HepG2 (cell line): Measurements from ENCODE around the gene C3orf18. TPM values are rescaled to one million over a fixed set of nuclear protein-coding genes. Genes with fewer than 3 reads are reported as not detected.

ENCODE experiments used
- CBFB ChIP-seq: sonication (generic); formaldehyde crosslinking; IDR thresholded peaks from 2 replicates; pipeline ENCODE4 v1.4.0; 2020; ENCODE audit warnings: missing genetic modification reagents
- CBX5 ChIP-seq: sonication (generic); formaldehyde crosslinking; IDR thresholded peaks from 2 replicates; pipeline ENCODE4 v1.4.0; 2020; ENCODE audit warnings: missing genetic modification reagents, borderline replicate concordance
- KLF6 ChIP-seq: IDR thresholded peaks from 2 replicates; pipeline ENCODE4 v1.8.0; 2016; ENCODE audit warnings: missing biosample characterization, missing genetic modification reagents
- MIER2 ChIP-seq: IDR thresholded peaks from 2 replicates; pipeline ENCODE4 v1.6.1; 2016; ENCODE audit warnings: missing biosample characterization, missing genetic modification reagents
- NFYB ChIP-seq: sonication (generic); formaldehyde crosslinking; IDR thresholded peaks from 2 replicates; pipeline ENCODE4 v1.4.0; 2020; ENCODE audit warnings: missing genetic modification reagents
- NR2C2 ChIP-seq: sonication (generic); formaldehyde crosslinking; IDR thresholded peaks from 2 replicates; pipeline ENCODE4 v1.4.0; 2020; ENCODE audit warnings: missing genetic modification reagents, mild to moderate bottlenecking, moderate library complexity, borderline replicate concordance
- NRL ChIP-seq: sonication (generic); formaldehyde crosslinking; IDR thresholded peaks from 2 replicates; pipeline ENCODE4 v1.5.0; 2020; ENCODE audit warnings: missing genetic modification reagents, mild to moderate bottlenecking, moderate library complexity, borderline replicate concordance
- SP4 ChIP-seq: sonication (generic); formaldehyde crosslinking; IDR thresholded peaks from 2 replicates; pipeline ENCODE4 v1.8.1; 2023; ENCODE audit warnings: mild to moderate bottlenecking, missing genetic modification reagents
- ZBTB40 ChIP-seq, 2 experiments: fragments of 450-650 bp in 1 of 2; sonication (generic) in 1 of 2; formaldehyde crosslinking in 1 of 2; IDR thresholded peaks; 2 replicates each; pipeline versions ENCODE4 v1.6.1 to v1.8.0; 2016 to 2022; ENCODE audit warnings: antibody characterized with exemption in 1 of 2, mild to moderate bottlenecking in 1 of 2, missing genetic modification reagents in 1 of 2
- ZNF333 ChIP-seq: sonication (generic); formaldehyde crosslinking; IDR thresholded peaks from 2 replicates; pipeline ENCODE4 v1.4.0; 2020; ENCODE audit warnings: mild to moderate bottlenecking, missing genetic modification reagents, borderline replicate concordance
- ZNF670 ChIP-seq: sonication (generic); formaldehyde crosslinking; IDR thresholded peaks from 2 replicates; pipeline ENCODE4 v1.8.0; 2022; ENCODE audit warnings: mild to moderate bottlenecking, missing genetic modification reagents, borderline replicate concordance
- polyA plus RNA-seq, 8 experiments: library from polyadenylated mRNA; depleted of rRNA in 3 of 8; stranded (reverse) in 7 of 8; unstranded in 1 of 8; fragments of >200 nt; fragmentation: Illumina TruSeq in 4 of 8; extraction: Trizol in 4 of 8; gene quantifications; 2 replicates each; pipeline versions ENCODE4 v1.2.1 to v1.2.3, GENCODE V29; 2011 to 2016; ENCODE audit warnings: low read depth in 4 of 8, missing spikeins in 1 of 8, mixed read lengths in 1 of 8; ENCODE audit not compliant: insufficient read depth in 1 of 8
- total RNA-seq, 5 experiments: library from RNA; depleted of rRNA; stranded (reverse); fragments of >200 nt; fragmentation: Illumina TruSeq; extraction: Trizol; gene quantifications; 2 replicates each; pipeline ENCODE4 v1.2.3, GENCODE V29; 2016; ENCODE audit warnings: low read depth in 1 of 5
- TF ChIP-seq, protein P1 (sequence below): sonication (generic); formaldehyde crosslinking; IDR thresholded peaks from 2 replicates; pipeline ENCODE4 v1.9.0; 2021; ENCODE audit warnings: missing genetic modification reagents, borderline replicate concordance
- TF ChIP-seq, protein P2 (sequence below): sonication (generic); formaldehyde crosslinking; IDR thresholded peaks from 2 replicates; pipeline ENCODE4 v1.4.0; 2020; ENCODE audit warnings: mild to moderate bottlenecking, low read depth, missing genetic modification reagents
- TF ChIP-seq, protein P3 (sequence below): IDR thresholded peaks from 2 replicates; pipeline ENCODE4 v1.6.1; 2016

The C3orf18 gene
- total and polyA plus RNA-seq, 2 of the 13 experiments (the other 11 are each of a cell fraction or from before 2014, with no cell fraction given), result 1.6 to 4.8 TPM

DNA sequence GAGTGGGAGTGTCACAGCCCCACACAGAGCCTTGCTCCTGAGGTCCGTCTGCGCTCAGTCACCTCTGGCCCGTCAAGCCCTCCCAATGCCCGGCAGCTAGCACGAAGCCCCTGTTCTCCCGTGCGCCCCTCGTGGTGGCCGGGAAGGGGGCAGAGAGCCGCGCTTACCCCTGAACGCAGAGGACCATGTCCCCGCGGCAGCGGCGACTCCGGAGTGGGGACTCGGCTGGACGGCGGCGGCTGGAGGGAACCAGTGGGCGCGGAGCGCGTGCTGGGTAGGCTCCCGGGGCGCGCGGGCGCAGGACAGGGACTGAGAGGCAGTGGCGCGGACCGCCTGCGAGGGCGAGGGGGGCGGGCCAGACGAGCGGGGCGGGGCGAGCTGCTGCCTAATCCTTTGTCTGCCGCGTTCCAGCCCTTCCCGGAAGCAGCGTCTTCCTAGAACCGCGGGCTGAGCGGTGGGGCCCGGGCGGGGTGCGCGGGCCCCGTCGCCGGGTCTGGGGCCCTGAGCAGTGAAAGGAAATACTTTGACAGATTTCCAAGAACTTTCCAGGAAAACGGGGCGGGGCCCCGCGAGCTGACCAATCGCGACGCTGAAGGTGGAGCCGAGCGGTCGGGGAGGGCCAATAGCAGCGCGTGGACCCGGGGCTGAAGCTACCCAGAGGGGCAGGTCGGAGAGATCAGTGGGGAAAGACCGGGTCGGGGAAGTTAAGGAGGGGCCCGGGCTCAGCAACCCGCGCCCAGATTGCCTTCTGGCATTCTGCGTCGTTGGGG, 44.1 kb upstream of the C3orf18 start, which contains the start of gene CISH (continued):
- peak; percentile 42; the same call in 1 of the 2 replicates for TF ChIP-seq ZNF670 (CRISPR knock-in tag)
- no peak for TF ChIP-seq CBFB (CRISPR knock-in tag)
- TF ChIP-seq, protein P1, sequence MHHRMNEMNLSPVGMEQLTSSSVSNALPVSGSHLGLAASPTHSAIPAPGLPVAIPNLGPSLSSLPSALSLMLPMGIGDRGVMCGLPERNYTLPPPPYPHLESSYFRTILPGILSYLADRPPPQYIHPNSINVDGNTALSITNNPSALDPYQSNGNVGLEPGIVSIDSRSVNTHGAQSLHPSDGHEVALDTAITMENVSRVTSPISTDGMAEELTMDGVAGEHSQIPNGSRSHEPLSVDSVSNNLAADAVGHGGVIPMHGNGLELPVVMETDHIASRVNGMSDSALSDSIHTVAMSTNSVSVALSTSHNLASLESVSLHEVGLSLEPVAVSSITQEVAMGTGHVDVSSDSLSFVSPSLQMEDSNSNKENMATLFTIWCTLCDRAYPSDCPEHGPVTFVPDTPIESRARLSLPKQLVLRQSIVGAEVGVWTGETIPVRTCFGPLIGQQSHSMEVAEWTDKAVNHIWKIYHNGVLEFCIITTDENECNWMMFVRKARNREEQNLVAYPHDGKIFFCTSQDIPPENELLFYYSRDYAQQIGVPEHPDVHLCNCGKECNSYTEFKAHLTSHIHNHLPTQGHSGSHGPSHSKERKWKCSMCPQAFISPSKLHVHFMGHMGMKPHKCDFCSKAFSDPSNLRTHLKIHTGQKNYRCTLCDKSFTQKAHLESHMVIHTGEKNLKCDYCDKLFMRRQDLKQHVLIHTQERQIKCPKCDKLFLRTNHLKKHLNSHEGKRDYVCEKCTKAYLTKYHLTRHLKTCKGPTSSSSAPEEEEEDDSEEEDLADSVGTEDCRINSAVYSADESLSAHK (CRISPR knock-in tag), result no peak; the same call in 1 of the 2 replicates
- TF ChIP-seq MIER2 (CRISPR knock-in tag), result no peak
- TF ChIP-seq NR2C2 (CRISPR knock-in tag), result 0 out of 2 replicates have a peak, but pooled peaks have one; percentile 48
- TF ChIP-seq, protein P2, sequence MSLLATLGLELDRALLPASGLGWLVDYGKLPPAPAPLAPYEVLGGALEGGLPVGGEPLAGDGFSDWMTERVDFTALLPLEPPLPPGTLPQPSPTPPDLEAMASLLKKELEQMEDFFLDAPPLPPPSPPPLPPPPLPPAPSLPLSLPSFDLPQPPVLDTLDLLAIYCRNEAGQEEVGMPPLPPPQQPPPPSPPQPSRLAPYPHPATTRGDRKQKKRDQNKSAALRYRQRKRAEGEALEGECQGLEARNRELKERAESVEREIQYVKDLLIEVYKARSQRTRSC (CRISPR knock-in tag), result peak; percentile 93
- peak; percentile 90 for TF ChIP-seq KLF6 (CRISPR knock-in tag)
- no peak; the same call in none of the 2 replicates for TF ChIP-seq SP4 (CRISPR knock-in tag)
- TF ChIP-seq NRL (CRISPR knock-in tag), result no peak; the same call in 1 of the 2 replicates
- TF ChIP-seq NFYB (CRISPR knock-in tag), result peak; percentile 88
- TF ChIP-seq ZBTB40 (IDR thresholded peaks at IDR 0.05), result no peak
- peak; percentile 81 for TF ChIP-seq ZBTB40 (CRISPR knock-in tag; IDR thresholded peaks at IDR 0.05)
- TF ChIP-seq, protein P3, sequence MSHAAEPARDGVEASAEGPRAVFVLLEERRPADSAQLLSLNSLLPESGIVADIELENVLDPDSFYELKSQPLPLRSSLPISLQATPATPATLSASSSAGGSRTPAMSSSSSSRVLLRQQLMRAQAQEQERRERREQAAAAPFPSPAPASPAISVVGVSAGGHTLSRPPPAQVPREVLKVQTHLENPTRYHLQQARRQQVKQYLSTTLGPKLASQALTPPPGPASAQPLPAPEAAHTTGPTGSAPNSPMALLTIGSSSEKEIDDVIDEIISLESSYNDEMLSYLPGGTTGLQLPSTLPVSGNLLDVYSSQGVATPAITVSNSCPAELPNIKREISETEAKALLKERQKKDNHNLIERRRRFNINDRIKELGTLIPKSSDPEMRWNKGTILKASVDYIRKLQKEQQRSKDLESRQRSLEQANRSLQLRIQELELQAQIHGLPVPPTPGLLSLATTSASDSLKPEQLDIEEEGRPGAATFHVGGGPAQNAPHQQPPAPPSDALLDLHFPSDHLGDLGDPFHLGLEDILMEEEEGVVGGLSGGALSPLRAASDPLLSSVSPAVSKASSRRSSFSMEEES, result peak; percentile 70; the same call in 1 of the 2 replicates
- TF ChIP-seq ZNF333, result peak; percentile 81; the same call in 1 of the 2 replicates
- no peak for TF ChIP-seq CBX5 (CRISPR knock-in tag)
